ENCODE data around the gene SETD2.

GRCh38 chr3:47130557-47130956, 33.4 kb downstream of the SETD2 start:
- TF ChIP-seq RAD21 (IDR thresholded peaks at IDR 0.05; ENCODE audit: low read depth), result no peak
- no peak for TF ChIP-seq EP300 (IDR thresholded peaks at IDR 0.05; ENCODE audit: borderline replicate concordance)
- TF ChIP-seq YY1 (IDR thresholded peaks at IDR 0.05; ENCODE audit: low read depth), result no peak
- TF ChIP-seq TEAD4 (IDR thresholded peaks at IDR 0.05), result no peak
- no peak for TF ChIP-seq CEBPB (IDR thresholded peaks at IDR 0.05)
- TF ChIP-seq TAF1 (IDR thresholded peaks at IDR 0.05; ENCODE audit: low read depth), result no peak
- no peak for TF ChIP-seq ZBTB7A (IDR thresholded peaks at IDR 0.05; ENCODE audit: low read depth)
- TF ChIP-seq TCF12 (IDR thresholded peaks at IDR 0.05; ENCODE audit: low read depth), result no peak
- no peak for TF ChIP-seq CREB1 (IDR thresholded peaks at IDR 0.05; ENCODE audit: low read depth)
- TF ChIP-seq EGR1 (IDR thresholded peaks at IDR 0.05), result no peak
